Measurements from ENCODE around the gene ATP8B4. TPM values are rescaled to one million over a fixed set of nuclear protein-coding genes. Genes with fewer than 3 reads are reported as not detected.

The ATP8B4 gene
- total and polyA plus RNA-seq, 4 donors: 1.9 to 19.7 (median 12.4) TPM

GRCh38 chr15:49809894-49810609, 309.0 kb downstream of the ATP8B4 start:
- WGBS: 82% methylated on average over 2 of the region's 2 CpGs

GRCh38 chr15:49808341-49808740, 310.7 kb downstream of the ATP8B4 start:
- Histone ChIP-seq H3K4me1 (ENCODE audit: control insufficient read depth in 4 of 4, insufficient read depth in 4 of 4, low read length in 3 of 4) (no peaks in the 10 kb centered on the region), H3K27me3 (ENCODE audit: control insufficient read depth in 4 of 4, insufficient read depth in 4 of 4, low read length in 3 of 4) (no peaks in the 10 kb centered on the region), H3K4me3 (ENCODE audit: low read depth in 1 of 3, low read length in 3 of 3) (no peak overlapping the region), H3K9ac (ENCODE audit: low read depth in 1 of 2, low read length in 2 of 2) (no peak overlapping the region), H3K27ac (ENCODE audit: low read depth in 1 of 2, low read length in 2 of 2) (no peak overlapping the region), H3K9me3 (ENCODE audit: control insufficient read depth in 4 of 4, low read length in 3 of 4) (no peaks in the 10 kb centered on the region), H3K36me3 (ENCODE audit: control insufficient read depth in 4 of 4, insufficient read depth in 3 of 4, low read depth in 1 of 4, low read length in 3 of 4) (no peaks in the 10 kb centered on the region)
- TF ChIP-seq HNF4A (conservative IDR thresholded peaks at IDR 0.05): no peak
- TF ChIP-seq RXRA (IDR thresholded peaks at IDR 0.05): no peak
- no peak for TF ChIP-seq ZBTB33 (IDR thresholded peaks at IDR 0.05)
- TF ChIP-seq GABPA (IDR thresholded peaks at IDR 0.05 in 1 of 2, conservative IDR thresholded peaks at IDR 0.05 in 1 of 2): no peak
- no peak for TF ChIP-seq CTCF (IDR thresholded peaks at IDR 0.05; ENCODE audit: low read depth, low read length, missing input control)
- no peak for TF ChIP-seq MAX (IDR thresholded peaks at IDR 0.05)
- no peak for DNase-seq (ENCODE audit: low spot score)
- WGBS: 68% methylated on average over 1 of the region's 1 CpG

More at GRCh38 chr15:49809894-49810609, 309.0 kb downstream of the ATP8B4 start:
- no peak for DNase-seq (ENCODE audit: low spot score)
- no peak overlapping the region for H3K9ac ChIP-seq (ENCODE audit: low read depth in 1 of 2, low read length in 2 of 2)
- H3K27me3 ChIP-seq (ENCODE audit: control insufficient read depth in 4 of 4, insufficient read depth in 4 of 4, low read length in 3 of 4): no peaks in the 10 kb centered on the region
- no peaks in the 10 kb centered on the region for H3K36me3 ChIP-seq (ENCODE audit: control insufficient read depth in 4 of 4, insufficient read depth in 3 of 4, low read depth in 1 of 4, low read length in 3 of 4)
- TF ChIP-seq RAD21 (IDR thresholded peaks at IDR 0.05) (no peak), FOXA1 (IDR thresholded peaks at IDR 0.05) (no peak), ZBTB33 (IDR thresholded peaks at IDR 0.05) (no peak), MAX (IDR thresholded peaks at IDR 0.05) (no peak)
- H3K4me1 ChIP-seq (ENCODE audit: control insufficient read depth in 4 of 4, insufficient read depth in 4 of 4, low read length in 3 of 4): no peaks in the 10 kb centered on the region
- no peaks in the 10 kb centered on the region for H3K9me3 ChIP-seq (ENCODE audit: control insufficient read depth in 4 of 4, low read length in 3 of 4)
- no peak overlapping the region for H3K27ac ChIP-seq (ENCODE audit: low read depth in 1 of 2, low read length in 2 of 2)
- H3K4me3 ChIP-seq (ENCODE audit: low read depth in 1 of 3, low read length in 3 of 3): no peak overlapping the region

Small RNAs within 50 kb of the gene (small RNA-seq; reads per million reads assigned to genes)
- 0.33 reads per million, percentile 34 among the genes with 10 or more reads in this experiment for gene RNA5SP394

Other genes starting within 250 kb of the ATP8B4 start
- 100 to 1,000 TPM in 1 of 2 donors, 10 to 100 TPM in 1; 80.2 to 504 TPM for gene SLC27A2, start 63.0 kb upstream of the ATP8B4 start, total RNA-seq
- 100 to 1,000 TPM; 102 to 331 TPM for gene SLC27A2, start 63.0 kb upstream of the ATP8B4 start, polyA plus RNA-seq
- gene HDC, start 146.5 kb upstream of the ATP8B4 start, total RNA-seq: 1 to 10 TPM in 1 of 2 donors, under 1 TPM in 1; 0.42 to 3.0 TPM
- gene HDC, start 146.5 kb upstream of the ATP8B4 start, polyA plus RNA-seq: 1 to 10 TPM in 1 of 2 donors, under 1 TPM in 1; 0.07 to 1.1 TPM
- 10 to 100 TPM; 14.6 to 23.6 TPM for gene GABPB1, start 236.0 kb upstream of the ATP8B4 start, total RNA-seq
- 1 to 10 TPM; 4.4 to 5.0 TPM for gene GABPB1, start 236.0 kb upstream of the ATP8B4 start, polyA plus RNA-seq

Data from liver (tissue), 10 donors.